ENCODE measurements around the gene GREB1.

DNA sequence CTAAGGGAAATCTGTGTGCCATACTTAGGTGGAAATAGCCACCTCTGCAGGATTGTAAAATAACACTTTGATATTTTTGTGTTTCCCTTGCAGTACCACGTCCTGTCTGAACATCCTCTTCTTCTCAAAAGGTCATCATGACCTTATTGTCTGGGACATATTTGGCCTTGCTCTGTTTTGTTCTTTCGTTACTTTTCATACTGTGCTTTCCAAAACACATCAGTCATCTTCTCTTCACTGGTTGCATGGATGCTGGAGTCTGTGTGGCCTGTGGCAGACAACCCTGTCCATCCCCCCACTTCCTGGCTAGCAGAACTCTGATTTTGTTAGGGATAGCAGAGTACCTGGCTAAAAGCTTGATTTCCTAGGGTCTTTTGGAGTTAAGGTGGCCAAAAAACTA lies 9.4 kb upstream of the GREB1 start:
- TF ChIP-seq EZH2phosphoT487 (IDR thresholded peaks at IDR 0.05; ENCODE audit: borderline replicate concordance, low read length), result no peak
- TF ChIP-seq, protein P1, sequence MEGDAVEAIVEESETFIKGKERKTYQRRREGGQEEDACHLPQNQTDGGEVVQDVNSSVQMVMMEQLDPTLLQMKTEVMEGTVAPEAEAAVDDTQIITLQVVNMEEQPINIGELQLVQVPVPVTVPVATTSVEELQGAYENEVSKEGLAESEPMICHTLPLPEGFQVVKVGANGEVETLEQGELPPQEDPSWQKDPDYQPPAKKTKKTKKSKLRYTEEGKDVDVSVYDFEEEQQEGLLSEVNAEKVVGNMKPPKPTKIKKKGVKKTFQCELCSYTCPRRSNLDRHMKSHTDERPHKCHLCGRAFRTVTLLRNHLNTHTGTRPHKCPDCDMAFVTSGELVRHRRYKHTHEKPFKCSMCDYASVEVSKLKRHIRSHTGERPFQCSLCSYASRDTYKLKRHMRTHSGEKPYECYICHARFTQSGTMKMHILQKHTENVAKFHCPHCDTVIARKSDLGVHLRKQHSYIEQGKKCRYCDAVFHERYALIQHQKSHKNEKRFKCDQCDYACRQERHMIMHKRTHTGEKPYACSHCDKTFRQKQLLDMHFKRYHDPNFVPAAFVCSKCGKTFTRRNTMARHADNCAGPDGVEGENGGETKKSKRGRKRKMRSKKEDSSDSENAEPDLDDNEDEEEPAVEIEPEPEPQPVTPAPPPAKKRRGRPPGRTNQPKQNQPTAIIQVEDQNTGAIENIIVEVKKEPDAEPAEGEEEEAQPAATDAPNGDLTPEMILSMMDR (conservative IDR thresholded peaks at IDR 0.05; ENCODE audit: low read depth, low read length), result no peak
